Activated CD4-positive, alpha-beta T cell treated with anti-CD3 and anti-CD28 coated beads, Interleukin-10, Interleukin-2, amounts not matched to agents 100 ng/mL and 50 ng/mL, durations not matched to agents 16 hours and 8 hours (primary cell): ENCODE results near the gene PKD1L1.
"Not testable (repeated sequence)": the region's sequence is repeated elsewhere in the genome, so short reads cannot be mapped to it uniquely, and the experiment has no call there.

Experiments used
- DNase-seq: peaks from one replicate; pipeline ENCODE4 v3.0.0-alpha.2; 2020

The PKD1L1 gene

GRCh38 chr7:47758546-47758945 lies 189.7 kb downstream of the PKD1L1 start:
- no peak for DNase-seq

GRCh38 chr7:47757921-47758411 lies 190.3 kb downstream of the PKD1L1 start:
- DNase-seq: no peak

- no peak for DNase-seq
Measured at GRCh38 chr7:47756636-47757035, 191.6 kb downstream of the PKD1L1 start.

DNA sequence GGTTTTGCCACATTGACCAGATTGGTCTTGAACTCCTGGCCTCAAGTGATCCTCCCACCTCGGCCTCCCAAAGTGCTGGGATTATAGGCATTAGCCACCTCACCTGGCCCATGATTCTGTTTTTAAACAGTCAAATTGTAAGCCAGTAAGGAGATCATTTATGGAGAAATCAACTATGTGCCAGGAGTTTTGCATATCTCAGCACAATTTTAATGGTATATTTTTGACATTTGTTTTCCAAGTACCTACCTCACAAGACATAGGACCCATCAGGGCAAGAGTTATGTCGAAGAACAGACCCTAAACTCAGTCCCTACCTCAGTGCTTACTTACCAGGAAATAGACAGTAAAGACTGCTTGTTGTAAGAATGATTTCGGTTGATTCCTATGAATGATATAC lies 193.0 kb downstream of the PKD1L1 start:
- no peak for DNase-seq

- not testable (repeated sequence) for DNase-seq
Measured at GRCh38 chr7:47751724-47752123, 196.5 kb downstream of the PKD1L1 start.

DNA sequence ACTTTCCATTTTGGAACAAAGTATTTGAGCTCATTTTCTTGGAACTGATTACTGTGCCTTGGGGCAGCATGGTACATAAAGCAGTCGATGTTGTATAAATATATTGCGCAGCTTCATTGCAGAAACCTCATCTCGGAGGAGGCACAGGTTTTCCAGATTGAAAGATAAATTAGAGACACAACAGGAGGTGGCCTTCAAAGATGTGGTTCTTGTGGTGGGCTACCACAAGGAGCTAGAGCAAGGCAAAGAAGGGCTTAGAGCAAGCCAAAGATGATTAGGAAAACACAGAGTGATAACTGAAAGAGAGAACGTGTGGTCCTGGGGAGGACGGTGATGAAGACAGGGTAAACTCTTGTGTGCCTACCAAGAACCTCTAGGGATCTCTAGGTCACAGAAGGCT lies 197.2 kb downstream of the PKD1L1 start:
- DNase-seq: no peak

DNA sequence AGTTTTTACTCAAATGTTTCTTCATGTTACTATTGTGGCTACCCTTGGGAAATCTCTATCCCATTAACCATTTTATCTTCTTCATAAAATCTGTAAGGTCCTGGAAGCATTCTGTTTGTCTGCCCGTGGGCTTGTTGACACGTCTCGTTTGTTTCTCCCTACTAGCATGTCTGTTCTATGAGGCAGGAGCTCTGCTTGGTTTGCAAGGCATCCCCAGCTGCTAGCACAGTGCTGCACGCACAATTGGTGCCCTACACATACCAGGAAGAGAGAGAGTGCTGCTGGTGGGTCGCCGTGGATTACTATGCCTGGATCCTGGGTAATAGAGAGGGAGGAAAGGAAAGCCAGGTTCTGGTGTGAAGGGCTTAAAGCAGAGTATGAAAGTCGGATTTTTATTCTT lies 200.2 kb downstream of the PKD1L1 start:
- DNase-seq: no peak

- no peak for DNase-seq
Measured at GRCh38 chr7:47747160-47747559, 201.1 kb downstream of the PKD1L1 start.

DNA sequence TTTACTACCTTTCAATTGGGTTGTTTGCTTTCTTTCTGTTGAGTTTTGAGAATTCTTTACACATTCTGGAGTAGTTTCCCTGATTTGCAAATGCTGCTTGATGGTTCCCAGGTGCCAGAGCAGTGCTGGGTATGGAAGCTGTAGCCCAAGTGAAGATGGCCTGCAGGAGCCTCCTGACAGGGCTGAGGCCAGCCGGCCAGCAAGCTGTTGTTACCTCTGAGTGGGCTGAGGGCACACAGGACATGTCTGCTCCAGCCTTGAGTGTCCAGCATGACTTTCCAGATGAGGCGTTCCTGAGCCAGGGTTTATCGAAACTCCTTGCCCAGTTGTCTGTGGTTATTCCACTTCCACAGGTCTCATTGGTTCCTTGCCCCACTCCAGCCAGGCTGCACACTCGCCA lies 201.8 kb downstream of the PKD1L1 start:
- no peak for DNase-seq

- DNase-seq: no peak
Measured at GRCh38 chr7:47744883-47745282, 203.4 kb downstream of the PKD1L1 start.

GRCh38 chr7:47743965-47744591 lies 204.2 kb downstream of the PKD1L1 start:
- no peak for DNase-seq

GRCh38 chr7:47741984-47742383 lies 206.3 kb downstream of the PKD1L1 start:
- DNase-seq: no peak

DNA sequence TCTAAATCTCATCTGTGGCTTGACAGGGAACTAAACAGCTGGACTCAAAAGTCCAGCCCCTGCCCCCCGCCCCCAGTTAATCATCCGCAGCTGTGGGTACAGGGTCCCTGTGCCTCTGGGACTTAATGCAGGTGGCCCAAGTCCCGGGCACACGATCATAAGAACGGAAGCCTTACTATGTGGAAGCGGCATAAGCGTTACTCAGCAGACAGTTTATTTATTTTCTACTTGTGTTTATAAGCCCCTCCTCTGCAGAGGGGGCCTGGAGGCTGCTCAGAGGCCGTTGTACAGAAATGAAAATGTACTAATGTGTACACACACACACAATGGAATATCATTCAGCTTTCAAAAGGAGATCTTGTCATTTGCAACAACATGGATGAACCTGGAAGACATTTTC lies 208.4 kb downstream of the PKD1L1 start:
- no peak for DNase-seq

DNA sequence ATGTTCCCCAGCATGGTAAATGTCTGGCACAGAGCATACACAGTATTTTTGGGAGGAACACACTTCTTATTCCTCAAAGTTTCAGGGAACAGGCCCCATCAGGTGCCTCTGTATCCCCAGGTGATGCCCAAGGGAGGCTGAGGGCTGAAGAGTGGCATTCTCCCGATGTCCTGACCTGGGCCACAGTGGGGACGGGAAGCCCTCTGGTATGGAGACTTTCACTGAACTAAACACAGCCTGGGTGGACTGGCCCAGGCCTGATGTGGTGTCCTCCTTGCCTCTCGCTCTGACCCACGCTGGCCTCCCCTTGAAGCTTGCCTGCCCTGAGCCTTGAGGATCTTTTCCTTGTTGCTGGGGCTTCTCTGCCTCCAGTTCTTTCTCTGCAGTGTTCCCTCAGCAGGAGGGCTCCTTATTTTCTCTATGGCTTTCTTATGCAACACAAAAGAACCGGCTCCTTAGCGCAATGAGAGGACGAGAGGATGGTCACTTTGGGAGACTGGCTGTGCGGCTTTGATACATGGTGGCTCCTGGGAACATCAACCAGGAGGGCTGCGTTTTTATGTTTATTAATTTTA lies 208.9 kb downstream of the PKD1L1 start:
- DNase-seq: no peak

DNA sequence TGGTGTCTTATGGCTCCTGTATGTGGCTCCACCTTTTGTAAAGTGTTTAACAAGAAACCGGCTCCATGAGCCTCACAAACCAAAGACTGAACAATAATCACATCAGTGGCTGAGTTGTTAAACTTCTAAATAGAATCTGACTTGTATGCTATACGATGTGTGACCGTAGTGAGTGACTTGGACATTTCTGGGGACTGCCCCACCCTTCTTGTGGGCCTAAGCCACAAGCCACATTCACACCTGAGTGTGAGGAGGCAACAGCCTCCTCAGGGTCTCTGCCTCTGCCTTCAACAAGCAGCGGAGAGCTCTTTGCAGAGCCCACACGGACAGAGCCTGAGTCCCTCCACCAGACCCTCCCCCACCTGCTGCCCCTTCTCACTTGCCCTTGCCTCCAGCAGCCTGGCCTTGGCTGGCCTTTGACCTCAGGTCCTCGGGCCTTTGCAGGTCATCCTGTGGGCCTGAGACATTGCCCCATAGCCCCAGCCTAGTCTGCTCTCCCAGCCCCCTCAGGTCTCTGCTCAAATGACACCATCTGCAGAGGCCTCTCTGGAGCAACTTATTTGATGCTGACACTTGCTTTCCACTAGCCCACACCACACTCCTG lies 209.6 kb downstream of the PKD1L1 start:
- no peak for DNase-seq

GRCh38 chr7:47737601-47738000 lies 210.7 kb downstream of the PKD1L1 start:
- no peak for DNase-seq

GRCh38 chr7:47735431-47736345 lies 212.6 kb downstream of the PKD1L1 start:
- no peak for DNase-seq

- DNase-seq: no peak
Measured at GRCh38 chr7:47734949-47735291, 213.3 kb downstream of the PKD1L1 start.

DNA sequence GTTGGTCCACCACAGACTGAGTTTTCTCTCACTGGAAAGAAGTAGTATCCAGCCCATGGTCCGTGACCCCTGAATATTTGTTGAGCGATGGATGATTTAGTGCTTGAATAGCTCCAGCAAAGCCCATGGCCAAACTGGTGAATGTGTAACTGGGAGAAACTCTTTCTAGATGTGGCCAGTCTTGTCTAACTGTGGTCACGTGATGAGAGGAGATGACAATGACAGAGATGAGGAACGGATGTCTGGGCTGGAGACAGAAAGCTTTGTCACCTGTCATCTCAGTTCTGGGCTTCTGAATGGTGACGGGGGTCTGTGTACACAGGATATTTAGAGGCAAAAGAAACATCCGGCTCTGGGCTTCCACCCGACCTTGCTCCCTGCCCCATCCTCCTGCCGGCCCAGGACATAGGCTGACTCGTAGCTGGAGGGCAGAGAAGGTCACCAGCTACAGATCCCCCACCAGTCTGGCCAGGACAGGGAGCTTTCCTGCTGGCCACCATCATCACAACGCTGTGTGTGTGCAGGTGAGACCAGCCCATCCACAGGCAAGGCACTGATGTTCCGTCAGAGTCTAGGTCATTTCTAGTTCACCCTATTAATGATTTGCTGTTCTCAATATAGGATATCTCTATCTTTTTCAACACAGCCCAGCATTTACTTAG lies 213.8 kb downstream of the PKD1L1 start:
- DNase-seq: no peak

GRCh38 chr7:47730142-47730541 lies 218.1 kb downstream of the PKD1L1 start:
- DNase-seq: no peak

DNA sequence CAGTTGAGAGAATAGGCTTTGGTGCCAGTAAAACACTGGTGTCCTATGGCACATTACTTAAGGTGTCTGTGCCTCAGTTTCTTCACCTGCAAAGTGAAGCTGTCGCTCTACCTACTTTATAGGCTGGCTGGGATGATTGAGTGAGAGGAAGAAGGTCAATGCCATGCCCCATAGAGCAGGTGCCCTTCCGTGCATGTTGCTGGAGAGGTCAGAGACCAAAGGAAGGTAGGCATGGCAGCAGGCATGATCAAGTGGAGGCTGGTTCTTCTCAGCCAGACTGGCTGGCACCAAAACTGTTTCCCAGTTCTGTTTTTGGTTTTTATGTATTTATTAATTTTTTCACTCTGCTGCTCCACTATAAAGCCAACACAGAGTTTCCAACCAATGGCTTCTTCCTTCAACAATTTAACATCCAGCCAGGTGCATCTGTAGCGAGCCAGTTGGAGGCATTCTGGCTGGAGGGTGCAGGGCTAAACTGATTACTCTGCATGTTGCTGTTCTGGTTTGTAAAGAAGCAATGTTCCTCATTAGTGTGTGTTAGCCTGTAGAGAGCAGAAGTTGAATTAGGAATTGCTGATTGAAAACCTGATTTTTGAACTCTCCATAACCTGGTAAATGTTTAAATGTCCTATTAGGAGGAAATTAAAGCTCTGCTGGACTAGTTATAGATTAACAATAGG lies 222.1 kb downstream of the PKD1L1 start:
- no peak for DNase-seq

DNA sequence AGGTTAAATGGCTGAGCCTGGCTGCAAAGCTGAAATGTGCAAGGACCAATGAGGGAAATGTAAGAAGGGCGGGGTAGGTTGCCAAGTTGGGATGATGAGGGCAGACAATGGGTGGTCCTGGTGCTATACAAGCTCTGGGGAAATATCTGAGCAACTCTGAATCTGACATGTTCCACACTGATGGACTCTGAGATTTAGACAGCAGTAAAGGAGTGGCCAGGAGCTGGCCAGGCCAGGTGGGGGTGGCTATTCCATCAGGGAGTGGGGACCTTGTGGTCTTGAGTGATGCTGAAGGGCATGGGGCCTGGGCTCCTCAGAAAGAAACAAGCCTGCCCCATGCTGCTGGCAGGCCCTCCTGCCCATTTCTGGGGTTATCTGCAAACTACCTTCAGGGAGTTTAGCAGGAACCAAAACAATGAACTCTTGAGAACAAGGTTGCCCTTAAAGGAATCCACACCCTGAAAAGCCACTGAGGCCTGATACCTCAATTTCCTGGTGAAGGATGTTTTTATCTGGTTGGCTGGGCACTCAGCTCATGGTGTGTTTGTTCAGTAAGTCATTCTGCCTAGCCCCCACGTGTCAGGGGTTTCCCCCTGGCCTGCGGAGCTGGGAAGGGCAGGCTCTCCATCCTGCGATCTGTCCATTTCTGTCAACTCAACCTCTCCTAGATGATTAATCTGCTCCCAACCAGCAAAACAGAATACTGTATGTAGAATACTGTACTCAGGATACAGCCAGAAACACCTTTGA lies 223.1 kb downstream of the PKD1L1 start:
- DNase-seq: no peak
